Upper lobe of left lung (tissue), 6 donors: Measurements from ENCODE around the gene NXF2. TPM values are rescaled to one million over a fixed set of nuclear protein-coding genes. Genes with fewer than 3 reads are reported as not detected.

ENCODE experiments used
- ATAC-seq, 2 donors: fragments of 200-7000 bp; cut with Tn5 transposase; one replicate each; pipeline ENCODE4 v1.9.1; 2022; ENCODE audit warnings: mild to moderate bottlenecking in 2 of 2, moderate library complexity in 2 of 2; ENCODE audit not compliant: low FRiP score in 2 of 2
- DNase-seq, 2 donors: peaks; one replicate each; pipeline ENCODE4 v3.0.0-alpha.2; 2019 to 2020
- H3K27ac ChIP-seq, 4 donors: fragments of 200-600 bp; sonication (generic); one replicate each; pipeline ENCODE4 v1.5.1; 2016 to 2019
- H3K27me3 ChIP-seq, 4 donors: fragments of 200-600 bp; sonication (generic); one replicate each; pipeline ENCODE4 v1.5.1; 2017 to 2019
- H3K36me3 ChIP-seq, 4 donors: fragments of 200-600 bp; sonication (generic); one replicate each; pipeline ENCODE4 v1.5.1; 2016 to 2019
- H3K4me1 ChIP-seq, 4 donors: fragments of 200-600 bp; sonication (generic); one replicate each; pipeline ENCODE4 v1.5.1; 2018 to 2019
- H3K4me3 ChIP-seq, 4 donors: fragments of 200-600 bp; sonication (generic); one replicate each; pipeline ENCODE4 v1.5.1; 2017 to 2019; ENCODE audit warnings: mild to moderate bottlenecking in 2 of 4, moderate library complexity in 1 of 4
- H3K9me3 ChIP-seq, 4 donors: fragments of 200-600 bp; sonication (generic); one replicate each; pipeline ENCODE4 v1.5.1; 2018 to 2019
- EP300 ChIP-seq, 4 donors: sonication (generic); formaldehyde crosslinking; IDR thresholded peaks; one replicate each; pipeline ENCODE4 v1.5.1; 2017; ENCODE audit warnings: antibody characterized with exemption in 4 of 4, control low read depth in 2 of 4
- POLR2A ChIP-seq, 4 donors: fragments of 450-650 bp; IDR thresholded peaks; one replicate each; pipeline ENCODE4 v1.5.1; 2016 to 2017; ENCODE audit warnings: antibody characterized with exemption in 4 of 4, mild to moderate bottlenecking in 2 of 4
- POLR2AphosphoS5 ChIP-seq, 2 donors: sonication (generic); formaldehyde crosslinking; IDR thresholded peaks; one replicate each; pipeline ENCODE4 v1.5.1; 2017; ENCODE audit warnings: antibody characterized with exemption in 2 of 2
- WGBS, 2 donors: methylation state at CpG; one replicate each; pipeline ENCODE4 v1.1.5; 2017 to 2018; 5-methylcytosine and 5-hydroxymethylcytosine counted together
- total RNA-seq, 6 donors: library from RNA; depleted of rRNA in 4 of 6; stranded (reverse); fragments of >200 nt in 4 of 6; gene quantifications; one replicate each; pipeline versions ENCODE4 v1.1.0 to v1.2.1, GENCODE V29; 2016 to 2021
- TF ChIP-seq, protein P1 (sequence below), 6 experiments: fragments of 450-650 bp in 4 of 6; fragments of 200-600 bp in 2 of 6; sonication (generic) in 2 of 6; IDR thresholded peaks; one replicate each; pipeline ENCODE4 v1.5.1; 2016 to 2019; ENCODE audit warnings: antibody characterized with exemption in 6 of 6
- donor health status: DM: no; HTN: no; CAD: no; lungs with moderate emphysema.
- donor health status: DM: no; HTN: yes; CAD: no; lungs with severe emphysema.

The NXF2 gene
- total RNA-seq, 6 donors from 2014 or later = not detected

DNA sequence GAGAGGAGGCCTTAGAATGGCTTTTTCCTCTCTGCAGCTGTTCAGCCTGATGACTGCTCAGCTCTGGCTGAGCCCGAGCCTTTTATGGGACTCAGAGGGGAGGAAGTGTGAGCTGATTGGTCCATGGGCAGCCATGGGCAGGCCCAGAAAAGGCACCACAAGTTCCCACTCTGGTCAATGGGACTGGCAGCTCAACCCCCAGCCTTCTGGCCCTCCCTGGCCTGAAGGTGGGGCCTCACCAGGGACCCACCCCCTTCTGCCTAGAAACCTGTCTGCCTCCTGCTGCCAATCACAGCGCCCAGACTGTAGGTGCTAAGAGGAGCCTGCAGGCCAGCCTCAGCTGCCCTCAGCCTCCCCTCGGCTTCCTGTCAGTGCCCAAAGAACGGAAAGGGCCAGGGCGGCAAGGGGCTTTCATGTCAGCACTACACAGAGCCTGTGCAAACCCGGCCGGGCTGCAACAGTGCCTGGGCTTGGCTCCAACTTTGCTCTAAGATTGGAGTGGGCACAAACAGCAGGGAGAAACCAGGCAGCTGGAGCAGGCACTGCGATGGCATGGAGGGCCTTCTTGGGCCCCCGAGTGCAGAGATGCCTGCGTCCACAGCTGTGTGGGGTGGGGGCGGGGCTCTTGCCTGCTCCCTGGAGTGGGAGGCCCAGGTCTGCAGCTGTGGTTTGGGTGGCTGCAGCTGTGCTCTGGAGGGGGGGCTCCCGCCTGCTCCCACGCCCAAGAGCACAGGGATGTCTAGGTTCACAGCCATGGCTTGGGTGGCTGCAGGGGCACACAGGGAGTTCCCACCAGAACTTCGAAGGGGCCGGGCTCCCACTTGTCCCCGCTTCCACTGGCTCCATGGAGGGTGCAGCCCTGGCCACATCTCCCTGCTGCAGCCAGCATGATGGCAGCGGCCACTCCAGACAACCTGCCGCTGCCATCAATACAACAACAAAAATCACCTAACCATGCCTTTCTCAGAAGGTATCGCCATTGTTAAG lies 92.6 kb downstream of the NXF2 start:
- peak in 1 of 2 donors; percentile 23 for ATAC-seq
- no peaks in the 10 kb centered on the region for H3K36me3 ChIP-seq
- H3K27ac ChIP-seq = peak overlapping the region in 1 of 4 donors; percentile 2
- 69 to 98% methylated on average over 6 to 19 of the region's 19 CpGs for WGBS, 2 donors
- H3K4me3 ChIP-seq = no peak overlapping the region
- TF ChIP-seq, protein P1, sequence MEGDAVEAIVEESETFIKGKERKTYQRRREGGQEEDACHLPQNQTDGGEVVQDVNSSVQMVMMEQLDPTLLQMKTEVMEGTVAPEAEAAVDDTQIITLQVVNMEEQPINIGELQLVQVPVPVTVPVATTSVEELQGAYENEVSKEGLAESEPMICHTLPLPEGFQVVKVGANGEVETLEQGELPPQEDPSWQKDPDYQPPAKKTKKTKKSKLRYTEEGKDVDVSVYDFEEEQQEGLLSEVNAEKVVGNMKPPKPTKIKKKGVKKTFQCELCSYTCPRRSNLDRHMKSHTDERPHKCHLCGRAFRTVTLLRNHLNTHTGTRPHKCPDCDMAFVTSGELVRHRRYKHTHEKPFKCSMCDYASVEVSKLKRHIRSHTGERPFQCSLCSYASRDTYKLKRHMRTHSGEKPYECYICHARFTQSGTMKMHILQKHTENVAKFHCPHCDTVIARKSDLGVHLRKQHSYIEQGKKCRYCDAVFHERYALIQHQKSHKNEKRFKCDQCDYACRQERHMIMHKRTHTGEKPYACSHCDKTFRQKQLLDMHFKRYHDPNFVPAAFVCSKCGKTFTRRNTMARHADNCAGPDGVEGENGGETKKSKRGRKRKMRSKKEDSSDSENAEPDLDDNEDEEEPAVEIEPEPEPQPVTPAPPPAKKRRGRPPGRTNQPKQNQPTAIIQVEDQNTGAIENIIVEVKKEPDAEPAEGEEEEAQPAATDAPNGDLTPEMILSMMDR (IDR thresholded peaks at IDR 0.05) = no peak
- TF ChIP-seq POLR2AphosphoS5 (IDR thresholded peaks at IDR 0.05) (no peak), EP300 (IDR thresholded peaks at IDR 0.05) (no peak), POLR2A (IDR thresholded peaks at IDR 0.05) (no peak)
- peak; percentile 19 to 29 for DNase-seq
- no peaks in the 10 kb centered on the region for H3K27me3 ChIP-seq
- H3K4me1 ChIP-seq = no peaks in the 10 kb centered on the region
- H3K9me3 ChIP-seq = no peaks in the 10 kb centered on the region

DNA sequence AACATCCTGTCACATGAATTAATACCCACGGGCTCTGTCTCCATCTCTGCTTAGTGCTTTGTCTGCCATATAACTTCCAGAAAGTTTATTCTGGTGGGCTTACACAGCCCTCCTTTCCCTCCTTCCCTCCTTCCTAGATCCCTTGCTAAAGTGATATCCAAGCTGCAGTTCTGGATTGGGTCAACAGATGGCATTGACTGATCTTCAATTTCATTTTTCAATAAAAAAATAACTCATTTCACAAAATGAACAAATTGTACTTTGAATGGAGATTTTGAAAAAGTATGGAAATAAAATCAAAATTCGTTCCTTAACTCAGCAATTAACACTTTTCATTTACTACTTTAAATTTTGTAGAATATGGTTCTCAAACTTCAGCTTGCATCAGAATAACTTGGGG lies 94.9 kb downstream of the NXF2 start:
- H3K36me3 ChIP-seq = no peaks in the 10 kb centered on the region
- no peak overlapping the region for H3K27ac ChIP-seq
- H3K27me3 ChIP-seq = no peaks in the 10 kb centered on the region
- 19 to 48% methylated on average over 2 of the region's 2 CpGs for WGBS, 2 donors
- DNase-seq (no peak), ATAC-seq (no peak)
- TF ChIP-seq POLR2A (IDR thresholded peaks at IDR 0.05) = no peak
- TF ChIP-seq POLR2AphosphoS5 (IDR thresholded peaks at IDR 0.05) = no peak
- no peak for TF ChIP-seq EP300 (IDR thresholded peaks at IDR 0.05)
- TF ChIP-seq, protein P1 (IDR thresholded peaks at IDR 0.05) = no peak
- H3K9me3 ChIP-seq = no peaks in the 10 kb centered on the region
- H3K4me3 ChIP-seq = no peak overlapping the region
- H3K4me1 ChIP-seq = no peaks in the 10 kb centered on the region

DNA sequence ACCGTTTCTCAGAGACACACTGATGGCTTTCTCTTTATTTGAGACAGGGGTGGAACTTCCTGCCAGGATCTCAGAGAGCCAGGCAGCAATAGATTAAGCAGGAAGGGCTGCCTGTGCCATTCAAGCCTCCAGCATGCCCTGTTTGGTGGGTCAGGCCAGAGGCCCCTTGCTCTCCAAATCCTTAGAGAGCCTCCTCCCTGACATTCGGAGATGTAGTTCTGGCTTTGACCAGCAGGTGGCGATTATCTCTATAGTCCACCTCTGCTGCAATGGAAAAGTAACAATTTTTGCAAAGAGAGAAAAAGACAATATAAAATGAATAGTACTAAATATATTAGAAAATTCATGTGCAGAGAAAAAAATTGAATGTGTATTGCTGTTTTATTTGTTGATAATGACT lies 98.9 kb downstream of the NXF2 start:
- TF ChIP-seq POLR2A (IDR thresholded peaks at IDR 0.05) (no peak), EP300 (IDR thresholded peaks at IDR 0.05) (no peak)
- TF ChIP-seq, protein P1 (IDR thresholded peaks at IDR 0.05) = peak; percentile 34 to 92 (median 56)
- H3K4me3 ChIP-seq = no peak overlapping the region

More for the DNA sequence above, 98.9 kb downstream of the NXF2 start:
- Histone ChIP-seq H3K27me3 (no peaks in the 10 kb centered on the region), H3K4me1 (no peaks in the 10 kb centered on the region), H3K9me3 (peaks cover 0 to 4% (median 0%) of the 10 kb centered on the region in 4 donors), H3K36me3 (no peaks in the 10 kb centered on the region), H3K27ac (no peak overlapping the region)
- no peak for ATAC-seq
- peak in 1 of 2 donors; percentile 40 for DNase-seq
- 23 to 25% methylated on average over 3 of the region's 3 CpGs for WGBS, 2 donors

Other genes starting within 250 kb of the NXF2 start
- 1 to 10 TPM in 5 of 6 donors, not detected in 1; 1.4 to 7.7 (median 3.2) TPM for gene TCEAL2, start 121.5 kb upstream of the NXF2 start, total RNA-seq
- not detected for gene TCEAL6, start 104.7 kb upstream of the NXF2 start, total RNA-seq
- 1 to 10 TPM; 2.1 to 7.1 (median 5.3) TPM for gene BEX5, start 91.2 kb upstream of the NXF2 start, total RNA-seq
- gene TCP11X1, start 31.9 kb upstream of the NXF2 start, total RNA-seq = not detected
- gene NXF2B, start 192.8 kb downstream of the NXF2 start, total RNA-seq = under 1 TPM in 1 of 6 donors, not detected in 5; 0.39 TPM
- gene TCP11X2, start 224.6 kb downstream of the NXF2 start, total RNA-seq = 1 to 10 TPM in 2 of 6 donors, under 1 TPM in 2, not detected in 2; 0.30 to 2.1 (median 1.0) TPM